Fibroblast of pulmonary artery (primary cell): Measurements from ENCODE around the gene SPDYE2B.
"Not testable (repeated sequence)": the region's sequence is repeated elsewhere in the genome, so short reads cannot be mapped to it uniquely, and the experiment has no call there.

Experiments used
- DNase-seq: peaks from one replicate; pipeline ENCODE4 v3.0.0-alpha.2; 2010; ENCODE audit warnings: low read depth
- H3K4me3 ChIP-seq: replicated peaks from 2 replicates; pipeline ENCODE4 v1.5.1; 2011; ENCODE audit warnings: low read depth, mild to moderate bottlenecking, control low read depth, low read length, moderate library complexity

The SPDYE2B gene, protein sequence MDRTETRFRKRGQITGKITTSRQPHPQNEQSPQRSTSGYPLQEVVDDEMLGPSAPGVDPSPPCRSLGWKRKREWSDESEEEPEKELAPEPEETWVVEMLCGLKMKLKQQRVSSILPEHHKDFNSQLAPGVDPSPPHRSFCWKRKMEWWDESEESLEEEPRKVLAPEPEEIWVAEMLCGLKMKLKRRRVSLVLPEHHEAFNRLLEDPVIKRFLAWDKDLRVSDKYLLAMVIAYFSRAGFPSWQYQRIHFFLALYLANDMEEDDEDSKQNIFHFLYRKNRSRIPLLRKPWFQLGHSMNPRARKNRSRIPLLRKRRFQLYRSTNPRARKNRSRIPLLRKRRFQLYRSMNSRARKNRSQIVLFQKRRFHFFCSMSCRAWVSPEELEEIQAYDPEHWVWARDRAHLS

GRCh38 chr7:102649924-102650323 is at the start of gene SPDYE2B:
Gene SPDYE2B (plus strand): TSS chr7:102650319. CDS start chr7:102652349, 2,030 bp downstream.
- not testable (repeated sequence) for DNase-seq, H3K4me3 ChIP-seq

GRCh38 chr7:102602317-102602716 is 47.8 kb upstream of the SPDYE2B start:
- not testable (repeated sequence) for DNase-seq

GRCh38 chr7:102604431-102605145 is 45.5 kb upstream of the SPDYE2B start:
- H3K4me3 ChIP-seq, DNase-seq: not testable (repeated sequence)

More at GRCh38 chr7:102602317-102602716, 47.8 kb upstream of the SPDYE2B start:
- H3K4me3 ChIP-seq = not testable (repeated sequence)

GRCh38 chr7:102606848-102607247 is 43.3 kb upstream of the SPDYE2B start:
- H3K4me3 ChIP-seq, DNase-seq: not testable (repeated sequence)

- DNase-seq = not testable (repeated sequence)
These were observed 40.4 kb upstream of the SPDYE2B start for GRCh38 chr7:102609734-102610133.

DNA sequence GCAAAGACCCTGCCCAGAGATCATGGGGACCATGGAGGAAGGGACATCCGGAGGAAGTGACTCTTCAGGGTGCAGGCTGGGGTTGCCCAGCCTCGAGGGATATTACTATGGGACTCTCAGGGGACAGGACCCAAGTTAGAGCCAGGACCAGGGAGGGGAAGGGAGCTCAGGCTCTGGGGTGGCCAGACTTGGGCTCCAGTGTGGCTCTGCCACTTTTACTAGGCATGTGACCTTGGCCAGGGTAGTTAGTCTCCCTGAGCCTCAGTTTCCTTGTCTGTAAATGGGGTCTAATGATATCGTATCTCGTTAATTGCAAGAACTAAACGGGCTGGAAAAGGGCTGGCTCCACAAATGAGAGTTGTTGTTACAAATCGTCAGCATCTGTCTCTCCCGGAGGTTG is 39.7 kb upstream of the SPDYE2B start:
- DNase-seq, H3K4me3 ChIP-seq: not testable (repeated sequence)

More at GRCh38 chr7:102609734-102610133, 40.4 kb upstream of the SPDYE2B start:
- H3K4me3 ChIP-seq = not testable (repeated sequence)

GRCh38 chr7:102611013-102611674 is 39.0 kb upstream of the SPDYE2B start:
- not testable (repeated sequence) for H3K4me3 ChIP-seq, DNase-seq

DNA sequence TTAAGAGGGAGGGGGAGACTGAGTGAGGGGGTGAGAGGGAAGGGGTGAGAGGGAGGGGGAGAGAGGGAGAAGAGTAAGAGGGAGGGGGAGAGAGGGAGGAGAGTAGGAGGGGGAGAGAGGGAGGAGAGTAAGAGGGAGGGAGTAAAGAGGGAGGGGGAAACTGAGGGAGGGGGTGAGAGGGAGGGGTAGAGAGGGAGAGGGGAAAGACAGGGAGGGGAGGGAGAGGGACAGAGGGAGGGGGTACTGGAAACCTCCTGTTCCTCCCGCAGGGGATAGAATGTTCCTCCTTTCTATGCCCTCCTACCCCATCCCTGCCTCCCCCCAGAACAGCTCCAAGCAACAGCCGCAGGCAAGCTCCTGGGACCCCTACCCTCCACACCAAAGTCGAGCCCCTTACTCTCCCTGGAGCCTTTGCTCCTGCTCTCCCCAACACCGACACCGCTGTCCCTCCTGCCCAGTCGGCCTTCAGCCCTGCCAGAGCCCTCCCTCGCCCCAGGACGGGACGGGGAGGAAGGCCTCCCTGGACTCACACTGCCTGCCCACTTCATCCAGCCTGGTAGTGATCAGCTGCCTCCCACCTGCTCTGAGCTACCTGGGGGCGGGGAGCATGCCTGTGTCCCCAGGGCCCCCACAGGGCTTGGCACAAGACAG is 38.3 kb upstream of the SPDYE2B start:
- peak; percentile 18 for DNase-seq

GRCh38 chr7:102613575-102614345 is 36.4 kb upstream of the SPDYE2B start:
- DNase-seq, H3K4me3 ChIP-seq: not testable (repeated sequence)

More for the DNA sequence above, 38.3 kb upstream of the SPDYE2B start:
- H3K4me3 ChIP-seq = not testable (repeated sequence)

- not testable (repeated sequence) for H3K4me3 ChIP-seq, DNase-seq
These were observed 35.8 kb upstream of the SPDYE2B start for GRCh38 chr7:102614346-102614697.

- not testable (repeated sequence) for DNase-seq, H3K4me3 ChIP-seq
These were observed 35.2 kb upstream of the SPDYE2B start for GRCh38 chr7:102614873-102615272.

- not testable (repeated sequence) for DNase-seq, H3K4me3 ChIP-seq
These were observed 34.2 kb upstream of the SPDYE2B start for GRCh38 chr7:102615930-102616329.

- peak within 1 kb of the TSS; percentile 47 for H3K4me3 ChIP-seq
- DNase-seq = not testable (repeated sequence)
These were observed 33.5 kb upstream of the SPDYE2B start, which contains the start of gene RASA4 for GRCh38 chr7:102616507-102617125. Gene RASA4 (minus strand): TSS chr7:102616756. CDS start chr7:102616689, 67 bp downstream.

DNA sequence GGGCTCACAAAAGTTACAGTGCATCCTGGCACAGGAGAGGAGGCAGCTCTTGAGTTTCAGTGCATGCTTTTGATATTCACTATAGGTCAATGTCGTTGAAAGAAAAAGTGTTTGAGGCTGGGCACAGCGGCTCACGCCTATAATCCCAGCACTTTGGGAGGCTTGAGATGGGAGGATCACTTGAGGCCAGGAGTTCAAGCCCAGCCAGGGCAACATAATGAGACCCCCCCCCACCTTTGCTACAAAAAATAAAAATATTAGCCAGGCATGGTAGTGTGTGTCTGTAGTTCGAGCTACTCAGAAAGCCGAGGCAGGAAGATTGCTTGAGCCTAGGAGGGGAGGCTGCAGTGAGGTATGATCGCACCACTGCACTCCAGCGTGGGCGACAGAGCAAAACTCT is 32.0 kb upstream of the SPDYE2B start:
- DNase-seq = not testable (repeated sequence)

DNA sequence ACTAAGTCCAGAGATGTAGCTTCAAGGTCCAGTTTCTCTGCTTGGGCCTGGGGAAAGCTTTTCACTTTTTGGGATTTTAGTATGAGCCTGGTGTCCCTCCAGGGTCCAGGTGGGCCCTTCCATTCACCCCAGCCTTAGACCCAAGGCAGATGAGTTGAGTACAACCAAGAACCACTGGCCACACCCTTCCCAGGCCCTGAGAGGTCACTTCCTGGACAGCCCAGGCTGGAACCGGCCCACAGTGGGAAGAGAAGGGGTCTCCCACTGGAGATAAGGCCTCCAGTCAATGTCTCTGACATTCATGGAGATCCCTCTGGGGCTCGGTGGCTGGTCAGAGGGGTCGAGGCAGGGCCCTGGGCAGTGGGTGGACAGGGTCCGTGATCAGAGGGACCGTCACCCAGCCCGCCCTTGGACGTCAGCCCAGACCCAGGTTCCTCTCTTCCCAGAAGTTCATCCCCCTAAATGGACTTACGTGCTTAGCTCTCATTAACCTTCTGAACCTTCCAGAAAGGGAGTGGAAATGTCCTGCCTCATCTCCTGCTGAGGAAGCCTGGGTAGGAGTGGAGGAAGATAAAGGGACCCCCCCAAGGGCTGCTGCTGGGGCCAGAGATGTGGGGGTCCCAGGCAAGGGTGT is 22.7 kb upstream of the SPDYE2B start:
- not testable (repeated sequence) for DNase-seq, H3K4me3 ChIP-seq

More for the DNA sequence above, 32.0 kb upstream of the SPDYE2B start:
- H3K4me3 ChIP-seq = not testable (repeated sequence)

GRCh38 chr7:102630622-102631021 is 19.5 kb upstream of the SPDYE2B start:
- not testable (repeated sequence) for DNase-seq, H3K4me3 ChIP-seq

GRCh38 chr7:102634299-102634698 is 15.8 kb upstream of the SPDYE2B start:
- not testable (repeated sequence) for H3K4me3 ChIP-seq, DNase-seq
